RPMI8226 (cell line): Measurements from ENCODE around the gene COL23A1.
"Not testable (repeated sequence)": the region's sequence is repeated elsewhere in the genome, so short reads cannot be mapped to it uniquely, and the experiment has no call there.

Source experiments
- DNase-seq: peaks from one replicate; pipeline ENCODE4 v3.0.0-alpha.2; 2015

The COL23A1 gene

DNA sequence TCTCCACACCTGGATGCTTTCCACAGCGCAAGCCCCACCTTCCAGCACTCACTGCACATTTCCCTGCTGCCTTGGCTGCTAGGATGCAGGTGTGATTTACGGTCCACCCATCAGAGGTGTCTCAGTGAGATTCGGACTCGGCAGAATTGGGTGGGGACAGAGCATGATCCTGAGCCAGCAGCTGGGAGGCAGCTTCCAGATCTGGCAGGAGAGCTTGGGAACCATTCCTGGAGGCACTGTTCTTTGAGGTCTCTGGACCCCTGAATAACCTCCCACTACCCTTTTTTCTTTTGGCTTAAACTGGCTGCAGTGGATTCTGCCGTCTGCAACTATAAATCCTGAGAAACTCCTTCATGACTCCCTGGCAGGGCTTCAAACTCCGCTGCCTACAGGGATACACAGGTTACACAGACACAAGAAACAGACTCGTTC lies 258.0 kb downstream of the COL23A1 start:
- no peak for DNase-seq

DNA sequence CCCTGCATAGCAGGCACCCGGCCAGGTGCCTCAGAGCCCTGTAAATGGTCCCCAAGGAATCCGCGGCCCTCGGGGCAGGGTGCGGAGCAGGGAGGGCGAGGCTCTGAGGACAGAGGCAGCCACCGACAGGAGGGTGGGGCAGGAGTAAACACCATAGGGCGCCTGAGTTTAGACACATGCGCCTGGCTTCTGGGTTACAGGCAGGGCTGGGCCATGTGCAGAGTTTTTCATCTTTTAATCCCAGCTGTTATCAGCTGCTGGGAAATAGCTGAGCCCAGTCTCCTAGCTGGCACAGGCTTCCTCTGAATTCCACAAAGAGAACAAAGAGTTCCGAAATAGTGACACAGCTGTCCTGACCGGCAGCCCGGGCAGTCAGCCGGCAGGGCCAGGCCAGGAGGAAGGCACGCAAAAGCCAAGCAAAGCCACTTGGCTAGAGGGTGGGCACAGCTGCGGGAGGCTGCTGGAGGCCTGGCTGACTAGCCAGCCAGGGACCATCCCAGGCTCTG lies 258.6 kb downstream of the COL23A1 start:
- DNase-seq, result no peak

DNA sequence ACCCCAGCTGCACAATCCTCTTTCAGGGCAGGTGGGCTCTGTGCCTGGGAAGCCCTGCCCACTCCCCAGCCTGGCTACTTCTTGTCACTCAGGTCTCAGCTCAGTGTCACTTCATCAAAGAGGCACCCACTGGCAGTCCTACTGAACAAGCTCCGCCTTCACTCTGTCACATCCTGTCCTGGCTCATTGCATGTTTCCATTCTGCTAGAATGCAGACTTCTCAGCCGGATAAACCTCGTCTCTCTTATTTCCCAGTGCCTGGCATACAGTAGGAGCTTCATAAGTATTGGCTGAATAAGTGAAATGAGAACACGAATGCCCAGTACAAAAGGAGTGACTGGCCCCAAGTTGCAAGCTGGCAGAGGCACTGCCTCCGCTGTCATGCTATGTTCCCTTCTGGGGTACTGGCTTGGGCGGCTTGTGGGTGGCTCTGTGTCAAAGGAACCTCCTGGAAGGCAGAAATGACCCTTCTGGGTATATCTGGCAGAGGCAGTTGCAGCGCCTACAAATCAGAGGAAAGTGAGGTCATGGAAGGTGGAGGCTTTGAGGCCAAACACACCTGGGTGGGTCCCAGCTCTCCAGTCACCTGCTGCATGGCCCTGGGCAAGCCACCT lies 259.3 kb downstream of the COL23A1 start:
- DNase-seq, result no peak

DNA sequence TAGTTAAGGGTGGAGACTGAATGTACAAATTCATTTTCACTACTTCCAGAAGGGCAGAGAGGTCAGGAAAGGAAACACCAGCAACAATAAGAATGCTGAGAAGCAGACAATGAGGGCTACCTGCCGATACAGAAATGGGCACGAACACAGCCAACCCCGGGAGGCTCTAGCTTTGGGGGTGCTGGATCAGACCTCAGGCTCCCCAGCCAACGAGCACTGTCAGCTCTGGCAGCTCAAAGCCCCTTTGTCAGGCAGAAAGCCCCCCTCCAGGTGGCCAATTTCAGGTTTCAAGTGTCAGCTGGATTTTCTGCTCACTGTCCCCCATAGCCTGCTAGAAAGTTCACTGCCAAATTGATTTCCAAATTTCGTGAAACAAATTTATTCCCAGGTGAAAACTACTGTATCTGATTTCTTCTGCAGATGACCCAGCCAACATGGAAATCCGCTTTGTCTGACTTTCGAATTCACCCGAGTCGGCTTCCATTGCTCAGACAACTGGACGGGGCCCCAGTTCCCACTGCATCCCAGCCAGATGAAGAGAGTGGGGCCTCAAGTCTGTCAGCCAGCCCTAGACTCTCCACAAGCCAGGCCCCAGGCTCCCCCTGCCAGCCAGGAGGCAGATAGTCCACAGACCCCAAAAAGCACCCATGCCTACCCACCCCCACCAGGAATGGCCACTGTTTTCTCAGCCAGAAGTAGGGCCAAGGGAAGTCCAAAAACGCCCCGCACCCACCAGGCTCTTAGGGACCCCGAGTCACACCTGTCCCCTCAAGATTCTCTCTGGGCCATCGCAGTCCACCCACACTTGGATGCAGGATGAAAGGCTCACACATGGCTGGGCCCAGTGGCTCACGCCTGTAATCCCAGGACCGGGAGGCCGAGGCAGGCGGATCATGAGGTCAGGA lies 261.1 kb downstream of the COL23A1 start:
- no peak for DNase-seq

DNA sequence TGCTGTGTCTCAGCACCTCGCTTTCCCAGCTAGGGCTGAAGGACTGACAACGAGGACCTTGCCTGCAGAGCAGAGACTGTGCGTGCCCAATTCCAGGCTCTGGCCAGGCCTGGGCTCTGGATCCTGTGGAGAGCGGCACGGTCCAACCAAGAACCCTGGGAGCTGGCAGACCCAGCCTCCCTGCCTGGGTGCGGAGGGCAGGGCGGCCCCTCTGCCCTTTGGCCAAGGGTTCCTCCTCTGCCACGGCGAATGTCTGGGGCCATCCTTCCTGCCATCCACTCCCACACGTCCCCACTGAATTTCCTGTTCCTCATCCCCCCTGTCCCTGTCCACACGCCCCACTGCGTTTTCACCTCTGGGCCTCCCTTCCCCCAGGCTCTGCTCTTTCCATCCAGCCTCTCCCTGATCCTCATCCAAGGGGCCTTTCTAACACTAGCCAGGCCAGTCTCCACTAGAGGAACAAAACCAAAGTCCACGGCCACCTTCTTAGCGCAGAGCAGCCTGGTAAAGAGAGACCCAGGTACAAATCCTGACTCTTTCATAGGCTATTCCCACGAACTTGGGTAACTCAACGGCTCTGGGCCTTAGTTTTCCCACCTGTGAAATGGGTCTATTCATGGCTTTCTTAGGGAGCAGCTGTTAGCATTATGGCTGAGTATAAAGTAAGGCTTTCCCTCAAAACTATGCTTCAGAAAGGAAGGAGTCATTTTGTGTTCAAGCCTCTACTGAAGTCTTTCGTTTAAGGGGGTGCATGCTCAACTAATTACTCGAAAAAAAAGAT lies 262.1 kb downstream of the COL23A1 start:
- DNase-seq, result no peak

DNA sequence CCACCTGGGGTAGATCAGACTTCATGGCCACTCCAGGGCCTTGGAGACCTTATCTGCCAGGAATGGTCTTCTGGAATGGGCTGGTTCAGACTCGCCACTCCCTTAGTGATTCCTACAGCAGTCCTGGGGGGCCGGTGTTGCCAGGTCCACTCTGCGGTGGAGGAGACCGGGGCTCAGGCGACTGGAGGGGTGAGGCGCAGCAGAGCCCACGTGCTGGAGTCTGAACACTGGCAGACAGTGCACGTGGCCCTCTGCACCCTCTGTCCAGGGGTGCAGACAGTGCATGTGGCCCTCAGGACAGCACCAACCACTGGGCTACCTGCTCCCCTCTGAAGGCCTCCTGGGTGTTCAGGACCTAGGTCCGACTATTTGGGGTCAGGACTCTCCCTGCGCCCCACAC lies 262.7 kb downstream of the COL23A1 start:
- DNase-seq, result no peak

DNA sequence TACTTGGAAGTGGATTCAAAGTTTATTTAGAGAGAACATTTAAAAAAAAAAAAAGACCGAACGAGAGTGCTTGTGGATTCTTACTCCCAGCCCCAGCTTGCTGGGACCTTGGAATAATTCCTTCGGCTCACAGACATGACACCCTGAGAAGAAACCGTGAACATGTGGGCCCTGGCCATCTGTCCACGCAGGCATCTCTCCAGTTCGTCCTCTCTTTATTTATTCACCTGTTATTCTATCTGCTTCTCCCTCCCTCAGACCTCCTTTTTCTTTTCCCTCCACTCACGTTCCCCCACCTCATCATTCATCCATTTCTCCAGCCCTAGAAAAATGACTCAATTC lies 263.8 kb downstream of the COL23A1 start:
- DNase-seq, result no peak

DNA sequence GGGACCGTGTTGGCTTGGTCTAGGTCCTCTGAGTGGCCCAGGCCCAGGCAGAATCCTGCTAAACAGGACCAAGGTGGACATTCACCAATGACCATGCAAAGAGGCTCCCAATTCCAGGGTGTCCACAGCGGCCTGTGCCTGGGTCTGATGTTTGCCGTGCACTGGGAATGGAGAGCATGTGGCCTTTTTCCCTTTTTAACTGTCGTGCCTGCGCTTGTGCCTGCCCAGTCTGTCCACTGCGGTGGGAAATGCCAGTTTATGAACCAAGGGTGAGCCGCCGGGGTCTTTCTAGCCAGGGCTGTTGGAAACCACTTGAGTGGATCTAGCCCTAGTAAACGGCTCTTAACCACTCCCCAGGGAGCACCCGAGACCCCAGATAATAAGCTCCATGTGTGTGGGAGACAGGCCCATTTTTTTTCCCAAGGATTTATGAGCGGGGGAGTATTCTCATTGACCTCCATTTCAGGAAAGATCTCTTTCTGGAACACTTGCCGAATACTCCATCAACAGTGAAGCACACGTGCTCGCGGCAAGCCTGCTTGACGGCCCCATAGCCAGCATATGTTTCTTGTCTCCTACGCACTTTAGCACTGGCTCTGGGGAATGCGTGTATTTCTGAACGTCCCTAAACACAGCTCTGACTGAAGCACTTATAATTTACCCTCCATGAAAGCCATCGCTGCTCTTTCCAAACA lies 264.4 kb downstream of the COL23A1 start:
- DNase-seq, result no peak

DNA sequence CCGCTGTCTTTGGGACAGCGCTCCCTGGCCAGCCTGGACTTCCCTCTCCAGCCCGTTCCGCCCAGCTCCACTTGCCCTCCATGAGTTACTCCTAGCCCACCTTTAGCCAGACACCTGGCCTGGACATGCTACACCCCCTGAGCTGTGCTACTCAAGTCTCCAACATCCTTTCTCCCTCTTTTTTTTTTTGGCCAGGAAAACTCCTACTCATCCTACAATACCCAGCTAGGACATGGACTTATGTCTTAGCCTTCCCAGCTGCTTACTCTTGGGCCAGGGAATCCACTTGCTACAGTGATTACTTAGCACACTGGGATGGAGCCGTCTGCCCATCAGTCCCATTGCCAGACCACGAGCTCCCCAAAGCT lies 264.9 kb downstream of the COL23A1 start:
- no peak for DNase-seq

DNA sequence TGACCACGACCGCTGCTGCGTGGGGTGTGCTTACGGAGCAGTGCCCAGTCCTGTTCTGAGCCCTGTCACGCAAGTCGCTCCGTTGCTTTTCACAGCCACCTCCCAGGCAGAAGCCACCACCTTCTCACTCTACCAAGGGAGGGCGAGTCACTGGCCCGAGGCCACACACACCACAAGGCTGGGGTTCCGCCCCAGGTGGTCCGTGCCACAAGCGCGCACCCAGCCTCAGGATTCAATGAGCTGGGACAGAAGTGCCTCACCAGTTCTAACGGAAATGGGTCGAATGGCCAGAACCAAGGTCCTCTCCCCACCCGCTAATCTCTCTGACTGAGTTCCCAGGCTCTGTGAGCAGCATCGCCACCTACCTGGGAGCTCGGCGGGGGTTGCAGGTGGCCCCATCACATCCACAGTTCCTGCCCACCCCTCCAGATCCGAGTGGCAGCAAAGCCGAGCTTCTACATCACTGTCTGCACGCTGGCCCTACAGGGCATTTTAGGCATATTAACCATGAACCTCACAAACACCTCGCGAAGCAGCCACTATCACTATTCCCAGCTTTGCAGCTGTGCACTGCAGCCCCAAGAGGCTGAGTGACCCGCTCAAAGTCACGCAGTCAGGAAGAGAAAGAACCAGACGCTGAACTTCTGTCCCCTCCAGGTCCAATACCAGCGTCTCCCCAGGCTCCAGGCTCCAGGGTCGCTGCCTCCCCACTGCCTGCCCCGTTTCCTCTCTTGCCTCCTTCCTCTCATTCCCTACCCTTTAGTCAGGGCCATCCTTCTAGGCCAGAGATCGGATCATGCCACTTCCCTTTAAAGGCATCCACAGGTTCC lies 265.5 kb downstream of the COL23A1 start:
- no peak for DNase-seq

DNA sequence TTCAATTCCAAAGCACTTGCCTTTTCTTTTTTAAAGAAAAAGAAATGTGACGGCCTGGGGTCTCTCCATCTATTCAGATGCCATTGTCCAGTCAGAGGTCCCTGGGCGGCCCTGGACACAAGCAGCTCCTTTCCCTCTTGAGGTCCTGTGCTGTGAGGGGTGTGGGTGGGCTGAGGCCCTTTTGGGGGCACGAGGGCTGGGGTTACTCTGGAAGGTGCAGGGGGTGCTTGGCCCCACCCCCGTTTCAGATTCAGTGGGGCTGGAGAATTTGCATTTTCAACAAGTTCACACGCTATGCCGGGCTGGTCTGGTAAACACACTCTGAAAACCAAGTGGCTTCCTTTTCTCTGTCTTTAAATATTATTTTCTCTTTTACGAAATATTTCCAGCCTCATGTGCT lies 266.2 kb downstream of the COL23A1 start:
- DNase-seq, result no peak

DNA sequence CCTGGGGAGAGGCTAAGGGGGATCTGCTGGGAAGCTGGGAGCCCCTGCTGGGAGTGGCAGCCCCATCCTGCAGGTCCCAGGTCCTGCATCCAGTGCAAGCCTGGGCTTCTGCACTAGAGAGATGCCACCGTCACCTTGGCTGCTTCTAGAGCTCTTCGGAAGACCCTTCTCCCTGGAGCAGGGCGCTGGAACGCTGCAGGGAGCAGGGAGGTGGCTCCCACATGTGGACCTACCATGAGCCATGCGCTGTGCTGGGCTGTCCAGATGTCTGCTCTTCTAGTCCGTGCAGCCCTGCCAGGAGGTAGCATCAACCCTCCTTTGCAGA lies 266.7 kb downstream of the COL23A1 start:
- no peak for DNase-seq

DNA sequence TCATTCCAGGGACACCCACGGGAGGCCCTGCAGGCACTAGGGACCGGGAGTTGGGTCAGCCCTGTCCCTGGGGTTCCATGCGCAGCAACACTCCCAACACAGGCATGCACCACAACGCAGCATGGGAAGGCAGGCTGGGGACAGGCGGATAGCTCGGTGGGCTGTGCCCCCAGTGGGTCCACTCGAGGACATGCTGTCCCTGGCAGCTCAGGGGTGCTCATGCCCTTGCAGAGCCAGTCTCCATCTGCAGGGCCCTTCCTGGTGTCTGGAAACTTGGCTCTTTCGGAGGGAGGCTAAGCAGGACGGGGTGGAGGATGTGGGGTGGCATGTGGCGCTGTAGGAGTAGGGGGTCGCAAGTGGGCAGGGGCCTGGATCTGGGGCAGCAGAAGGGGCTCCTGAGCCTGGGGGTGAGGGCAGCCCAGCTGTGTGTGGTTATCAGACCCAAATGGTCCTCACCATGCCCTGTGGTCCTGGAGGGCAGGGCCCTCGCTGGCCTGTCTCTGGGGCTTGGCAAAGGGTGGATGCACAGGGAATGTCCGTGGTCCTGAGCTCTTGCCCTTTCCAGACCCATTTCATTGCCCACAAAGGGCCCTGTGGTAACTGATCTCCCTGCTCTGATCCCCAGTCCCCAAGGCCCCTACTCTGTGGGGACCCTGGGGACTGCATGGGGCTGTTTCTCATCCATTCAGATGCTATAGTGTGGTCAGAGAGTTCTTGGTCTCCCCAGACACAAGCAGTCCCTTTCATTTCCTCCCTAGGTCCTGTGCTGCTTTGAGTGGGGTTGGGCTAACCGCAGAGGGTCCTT lies 267.3 kb downstream of the COL23A1 start:
- DNase-seq, result no peak

DNA sequence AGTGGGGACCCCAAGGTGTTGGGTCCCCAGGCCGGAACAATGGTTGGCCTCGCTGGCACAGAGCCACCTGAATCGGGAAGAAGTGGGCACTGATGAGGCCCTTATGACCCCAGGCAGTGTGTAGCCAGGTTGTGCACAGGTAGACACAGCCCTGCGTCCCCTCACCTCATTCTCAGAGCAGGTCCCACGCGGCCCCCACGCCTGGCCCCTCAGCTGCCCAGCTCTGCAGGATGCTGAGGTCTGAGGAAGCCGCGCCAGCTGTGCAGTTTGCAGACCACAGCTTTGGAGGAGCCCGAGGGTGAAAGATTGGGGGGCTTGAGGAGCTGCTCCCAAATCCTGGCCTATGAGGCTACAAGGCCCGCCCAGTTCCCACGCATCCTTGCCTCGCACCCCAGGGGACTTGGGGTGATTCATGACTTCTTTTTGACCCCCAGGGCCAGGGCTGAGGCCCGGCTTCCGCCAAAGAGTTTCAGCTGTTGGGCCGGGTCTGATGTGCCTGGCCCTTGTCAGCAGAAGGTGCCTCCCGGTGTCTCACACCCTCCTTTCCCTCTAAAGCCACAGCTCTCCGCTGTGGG lies 269.8 kb downstream of the COL23A1 start:
- no peak for DNase-seq

DNA sequence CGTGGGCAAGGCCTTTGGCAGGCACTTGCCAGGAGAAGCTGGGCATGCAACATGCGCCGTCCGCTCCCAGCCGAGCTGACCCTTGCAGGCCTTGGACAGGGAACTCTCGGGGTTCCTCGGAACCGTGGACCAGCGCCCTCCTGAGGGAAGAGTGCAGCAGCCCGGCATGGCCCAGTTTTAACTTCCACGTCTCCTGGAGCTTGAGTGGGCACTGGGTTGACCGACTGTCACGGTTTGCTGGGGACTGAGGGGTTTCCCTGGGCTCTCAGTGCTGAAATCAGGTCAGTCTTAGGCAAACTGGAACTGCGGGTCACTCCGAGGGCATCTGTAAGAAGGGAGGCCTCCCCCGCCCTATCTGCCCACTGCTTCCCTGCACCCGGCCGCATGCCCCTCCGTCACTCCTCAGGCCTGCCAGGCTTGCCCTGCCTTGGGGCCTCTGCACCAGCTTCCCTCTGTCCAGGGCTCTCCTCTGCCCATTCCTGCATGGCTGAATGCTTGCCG lies 270.6 kb downstream of the COL23A1 start:
- DNase-seq, result no peak

DNA sequence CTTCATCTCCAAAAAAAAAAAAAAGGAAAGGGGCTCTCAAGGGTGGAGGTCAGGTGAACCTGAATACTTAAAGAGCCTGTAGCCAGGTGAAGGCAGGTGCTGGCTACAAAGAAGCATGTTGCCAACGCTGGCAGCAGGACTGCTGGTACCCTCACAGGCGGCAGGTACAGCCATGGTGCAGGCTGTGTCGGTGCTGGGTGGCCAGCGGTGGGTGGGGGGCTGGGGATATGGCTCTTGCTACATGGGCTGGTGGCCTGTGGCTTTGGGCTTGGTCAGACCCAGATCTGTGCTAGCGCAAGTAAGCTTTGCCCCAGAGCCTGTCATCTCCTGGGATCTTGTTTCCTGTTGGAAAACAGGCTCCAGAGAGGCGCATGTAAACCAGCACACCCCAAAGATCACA lies 271.3 kb downstream of the COL23A1 start:
- DNase-seq, result no peak

DNA sequence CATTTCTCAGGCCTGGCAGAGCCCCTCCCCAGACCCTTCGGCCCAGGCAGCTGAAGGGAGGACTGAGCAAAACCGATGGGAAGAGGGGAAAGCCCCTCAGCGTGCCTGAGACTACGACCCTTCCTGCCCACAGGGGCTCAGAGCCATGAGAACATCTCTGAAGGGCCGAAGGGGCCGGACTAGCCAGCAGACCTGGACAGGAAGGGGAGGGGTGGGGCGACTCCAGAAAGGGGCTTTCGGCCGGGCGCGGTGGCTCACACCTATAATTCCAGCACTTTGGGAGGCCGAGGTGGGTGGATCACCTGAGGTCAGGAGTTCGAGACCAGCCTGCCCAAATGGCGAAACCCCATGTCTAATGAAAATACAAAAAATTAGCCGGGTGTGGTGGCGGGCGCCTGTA lies 271.8 kb downstream of the COL23A1 start:
- no peak for DNase-seq

DNA sequence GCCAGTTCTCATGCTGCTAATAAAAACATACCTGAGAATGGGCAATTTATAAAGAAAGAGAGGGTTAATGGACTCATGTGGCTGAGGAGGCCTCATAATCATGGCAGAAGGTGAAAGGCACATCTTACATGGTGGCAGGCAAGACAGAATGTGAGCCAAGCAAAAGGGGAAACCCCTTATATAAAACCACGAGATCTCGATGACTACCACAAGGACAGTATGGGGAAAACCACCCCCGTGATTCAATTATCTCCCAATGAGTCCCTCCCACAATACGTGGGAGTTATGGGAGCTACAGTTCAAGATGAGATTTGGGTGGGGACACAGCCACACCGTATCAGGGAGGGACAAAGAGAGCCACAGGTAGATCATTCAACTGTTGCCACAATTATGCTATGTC lies 272.5 kb downstream of the COL23A1 start:
- DNase-seq, result not testable (repeated sequence)

DNA sequence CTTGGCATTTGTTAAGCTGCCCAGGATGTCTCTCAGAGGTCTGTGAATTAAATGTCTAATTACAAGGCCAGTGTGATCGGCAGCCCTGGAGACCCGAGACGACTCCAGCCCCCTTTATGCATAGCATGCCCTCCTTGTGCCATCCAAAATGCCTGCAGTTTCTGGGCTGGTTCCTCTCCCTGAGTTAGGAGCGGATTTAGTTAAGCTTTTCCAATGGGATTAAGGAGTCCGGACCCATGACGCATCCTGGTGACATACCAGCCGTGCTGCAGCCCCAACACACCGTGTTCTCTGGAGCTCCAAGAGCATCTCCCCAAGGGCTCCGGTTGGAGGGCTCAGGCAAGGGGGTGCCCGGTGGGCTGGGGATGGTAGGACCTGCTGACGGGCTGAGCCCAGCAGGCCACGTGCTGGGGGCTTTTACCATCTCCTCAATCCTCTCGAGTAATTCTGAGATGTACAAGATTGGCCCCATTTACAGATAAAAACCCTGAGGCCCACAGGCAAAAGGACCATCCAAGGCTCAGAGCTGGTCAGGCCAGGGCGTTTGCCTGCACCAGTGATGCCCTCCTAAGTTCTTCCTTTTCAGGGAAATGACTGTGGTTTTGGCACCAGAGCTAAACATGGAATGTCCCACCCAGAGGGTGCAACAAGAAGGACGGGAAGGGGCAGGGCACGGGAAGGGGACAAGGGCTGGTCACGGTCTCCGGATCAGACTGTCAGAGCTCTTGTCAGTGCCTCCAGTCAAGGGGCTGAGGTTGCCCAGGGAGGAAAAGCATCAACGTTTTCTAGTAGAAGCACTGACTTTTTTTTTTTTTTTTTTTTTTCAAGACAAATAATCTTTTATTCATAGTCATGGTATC lies 275.0 kb downstream of the COL23A1 start:
- no peak for DNase-seq
